CD4-positive, alpha-beta T cell treated with Interleukin-6 for 4 hours (primary cell): ENCODE measurements around the gene NUMA1.

Source experiments
- DNase-seq: peaks from one replicate; pipeline ENCODE4 v3.0.0-alpha.2; 2020; ENCODE audit warnings: mixed read lengths

NUMA1 gene

DNA sequence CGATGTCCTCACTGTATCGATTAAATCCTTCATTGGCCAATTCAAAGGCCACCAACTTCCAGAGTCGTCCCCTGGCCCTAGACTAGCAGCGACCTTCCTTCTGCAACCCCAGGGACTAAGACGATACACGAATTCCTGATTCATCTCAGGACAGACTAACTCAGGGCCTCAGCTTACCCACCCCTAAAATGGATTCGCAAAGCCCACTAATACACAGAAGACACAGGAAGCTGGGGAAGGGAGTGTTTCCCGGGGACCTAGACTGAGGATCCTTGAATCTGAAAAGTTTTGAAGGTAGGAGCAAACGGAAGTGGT, 22.2 kb upstream of the NUMA1 start:
- DNase-seq, result no peak

DNA sequence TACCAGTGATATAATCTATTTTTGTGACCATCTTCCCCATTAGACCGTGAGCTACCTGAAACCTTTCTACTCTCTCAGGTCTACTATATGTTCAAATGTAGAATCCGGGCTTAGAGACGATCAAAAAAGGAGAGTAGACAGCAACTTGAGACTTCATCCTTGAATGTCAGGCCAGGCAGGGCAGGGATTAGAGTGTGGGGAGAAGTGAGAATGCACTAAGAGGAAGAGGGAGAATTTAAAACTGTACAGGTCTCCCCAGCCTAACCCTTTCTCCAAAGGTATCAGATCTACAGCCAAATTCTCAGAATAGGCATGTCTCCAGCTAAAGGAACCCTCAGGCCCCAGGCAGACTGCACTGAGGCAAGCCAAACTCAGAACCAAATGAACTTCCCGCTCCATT, 21.8 kb upstream of the NUMA1 start:
- DNase-seq, result no peak

DNA sequence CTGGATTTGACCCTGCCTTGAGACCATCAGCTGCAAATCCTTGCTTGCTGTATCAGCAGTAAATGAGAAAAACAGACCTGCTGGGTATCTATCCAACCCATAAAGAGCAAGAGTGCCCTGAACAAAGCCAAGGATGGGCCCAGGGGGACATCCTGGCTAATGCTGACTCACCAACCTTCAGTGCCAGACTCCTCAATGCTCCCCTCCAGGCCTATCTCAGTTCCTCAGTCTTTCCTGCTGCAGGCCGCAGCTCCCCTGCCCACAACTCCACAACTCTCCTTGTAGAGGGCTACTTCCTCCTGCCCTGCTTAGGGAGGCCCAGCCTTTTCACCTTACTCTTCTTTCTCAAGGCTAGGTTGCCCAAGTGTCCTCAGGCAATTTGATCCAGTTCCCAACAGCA, 20.1 kb upstream of the NUMA1 start:
- DNase-seq, result no peak

DNA sequence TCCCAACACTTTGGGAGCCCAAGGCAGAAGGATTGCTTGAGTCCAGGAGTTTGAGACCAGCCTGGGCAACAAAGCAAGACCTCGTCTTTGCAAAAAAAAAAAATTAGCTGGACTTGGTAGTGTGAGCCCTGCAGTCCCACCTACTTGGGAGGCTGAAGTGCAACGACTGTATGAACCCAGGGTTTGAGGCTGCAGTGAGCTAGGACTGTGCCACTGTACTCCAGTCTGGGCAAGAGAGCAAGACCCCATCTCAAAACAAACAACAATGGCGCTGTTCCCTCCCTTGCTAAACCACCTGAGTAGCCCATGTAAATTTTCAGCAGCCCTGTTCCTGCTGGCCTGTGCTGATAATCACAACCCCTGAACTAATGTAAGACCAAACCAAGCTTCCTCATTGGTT, 19.7 kb upstream of the NUMA1 start:
- DNase-seq, result no peak

DNA sequence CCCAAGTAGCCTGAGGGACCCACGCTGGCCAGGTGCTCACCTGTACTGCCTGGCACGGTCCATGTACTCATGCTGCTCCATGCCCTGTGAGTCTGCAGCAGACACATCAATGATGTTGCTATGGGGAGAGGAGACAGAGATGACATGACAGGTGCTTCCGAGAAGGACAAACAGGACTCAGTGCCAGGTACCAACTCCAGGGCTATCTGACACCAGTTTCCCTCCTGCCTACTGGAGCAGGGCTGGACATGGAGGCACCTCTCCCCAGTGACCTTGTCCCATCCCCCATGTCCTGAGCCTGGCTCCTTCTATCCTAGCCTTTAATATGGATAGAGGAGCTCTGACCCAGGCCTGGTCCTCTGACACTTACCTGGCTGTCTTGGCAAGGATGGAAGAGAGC, 18.4 kb upstream of the NUMA1 start:
- no peak for DNase-seq

DNA sequence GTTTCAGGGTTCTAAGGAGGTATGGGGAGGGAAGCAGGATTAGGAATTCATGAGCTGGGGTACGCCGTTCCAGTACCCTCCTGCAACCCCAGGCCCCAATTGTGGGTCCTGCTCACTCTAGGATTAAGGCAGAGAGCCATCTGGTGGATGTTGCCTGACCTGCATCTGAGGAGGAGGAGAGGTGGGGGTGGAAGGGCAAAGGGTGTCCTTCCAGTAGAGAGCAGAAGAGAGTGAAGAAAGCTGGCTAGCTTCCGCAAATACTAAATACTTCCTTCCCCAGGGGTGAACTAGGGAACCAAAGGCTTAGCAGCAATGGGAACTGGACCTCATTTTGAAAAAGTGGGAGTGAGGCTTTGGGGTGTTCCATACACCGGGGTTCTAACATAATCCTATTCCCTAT, 10.9 kb upstream of the NUMA1 start:
- DNase-seq, result peak; percentile 79

DNA sequence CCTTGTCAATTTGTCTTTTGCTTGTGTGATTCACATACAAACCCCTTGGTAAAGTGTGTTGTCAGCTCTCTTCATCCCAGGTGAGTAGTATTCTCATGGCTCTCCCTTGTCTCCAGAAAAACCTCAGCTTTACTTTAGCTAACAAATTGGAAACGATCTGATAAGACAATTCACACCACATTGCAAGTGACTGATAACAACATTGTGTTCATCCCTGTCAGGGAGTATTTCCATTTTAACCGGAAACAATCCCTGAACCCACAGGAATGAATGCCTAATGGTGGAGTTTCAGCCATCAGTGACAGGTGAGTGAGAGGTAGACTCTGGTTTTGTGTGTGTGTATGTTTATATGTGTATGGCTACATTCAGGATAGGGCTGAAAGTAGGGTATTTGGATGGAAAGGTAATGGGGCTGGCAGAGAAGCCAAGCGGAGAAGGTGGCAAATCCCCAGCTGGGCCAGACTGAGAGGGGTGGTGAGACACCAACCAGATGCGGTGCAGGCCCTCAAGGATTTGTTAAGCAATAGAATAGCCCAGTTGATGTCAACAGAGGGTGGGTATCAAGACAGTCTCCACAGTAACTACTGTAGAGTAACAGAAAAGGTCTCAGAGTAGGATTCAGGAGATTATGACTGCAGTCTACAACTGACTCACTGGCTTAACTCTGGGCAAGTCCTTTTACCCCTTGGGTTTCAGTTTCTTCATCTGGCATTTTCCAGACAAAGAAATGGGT, 7.9 kb upstream of the NUMA1 start:
- no peak for DNase-seq

DNA sequence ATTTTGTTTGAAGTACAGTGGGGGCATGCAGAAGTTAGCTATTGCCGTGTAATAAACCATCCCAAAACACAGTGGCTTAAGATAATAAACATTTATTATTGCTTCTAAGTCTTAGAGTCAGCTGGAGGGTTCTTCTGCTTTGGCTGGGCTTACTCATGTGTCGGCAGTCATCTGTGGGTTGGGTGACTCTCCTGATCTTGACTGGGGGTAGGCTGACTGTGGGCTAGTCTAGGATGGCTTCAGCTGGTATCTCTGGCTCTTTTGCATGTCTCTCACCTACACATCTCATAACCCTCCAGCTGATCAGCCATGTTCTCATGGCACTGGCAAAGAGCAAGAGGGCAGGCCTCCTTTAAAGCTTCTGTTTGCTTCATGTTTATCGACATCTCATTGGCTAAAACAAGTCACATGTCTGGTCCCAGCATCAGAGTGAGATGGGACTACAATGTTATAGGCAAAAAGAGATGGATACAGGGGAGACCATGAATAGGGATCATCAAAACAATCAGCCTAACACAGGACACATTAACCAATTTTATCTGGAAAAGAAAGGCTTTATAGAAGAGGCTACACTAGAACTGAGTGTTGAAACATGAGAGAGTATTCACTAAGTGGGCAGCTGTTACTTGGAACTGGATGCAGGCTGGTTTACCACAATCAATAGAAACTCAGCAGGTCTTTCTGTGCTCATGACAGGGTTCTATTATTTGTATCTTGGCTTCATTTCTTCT, 5.4 kb upstream of the NUMA1 start:
- DNase-seq, result no peak

DNA sequence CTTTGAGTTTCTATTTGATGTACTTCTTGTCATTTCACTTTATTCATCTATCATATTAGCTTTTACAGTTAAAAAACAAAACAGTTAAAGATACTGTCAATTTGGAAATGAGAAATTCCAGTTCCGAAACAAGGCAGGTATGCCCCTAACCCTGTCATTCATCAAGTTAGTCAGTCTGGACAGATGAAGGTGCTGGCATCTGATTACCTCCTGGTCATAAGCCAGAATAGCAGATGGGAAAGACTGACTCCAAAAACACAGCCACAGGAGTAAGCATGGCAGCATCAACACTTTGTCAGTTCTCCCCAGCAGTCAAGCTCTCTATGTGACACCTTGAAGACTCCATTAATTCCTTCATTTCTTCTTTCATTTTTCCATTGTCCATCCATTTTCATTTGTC, 4.6 kb upstream of the NUMA1 start:
- DNase-seq, result no peak

DNA sequence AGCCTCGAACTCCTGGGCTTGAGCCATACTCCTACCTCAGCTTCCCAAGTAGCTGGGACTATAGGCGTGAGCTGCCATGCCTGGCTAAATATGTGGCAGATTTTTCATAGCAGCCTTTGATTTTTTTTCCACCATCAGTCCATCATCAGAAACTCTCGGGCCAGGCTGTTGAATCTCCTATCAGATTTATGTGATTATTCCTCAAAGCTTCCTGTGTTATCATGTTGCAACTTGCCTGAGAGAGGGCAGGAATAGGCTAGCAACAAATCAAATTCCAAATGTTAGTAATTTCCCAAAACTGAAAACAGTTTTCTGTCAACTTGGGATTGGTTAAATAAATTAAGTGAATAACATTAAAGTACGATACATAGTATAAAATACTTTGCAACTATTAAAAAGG, 3.7 kb upstream of the NUMA1 start:
- no peak for DNase-seq

DNA sequence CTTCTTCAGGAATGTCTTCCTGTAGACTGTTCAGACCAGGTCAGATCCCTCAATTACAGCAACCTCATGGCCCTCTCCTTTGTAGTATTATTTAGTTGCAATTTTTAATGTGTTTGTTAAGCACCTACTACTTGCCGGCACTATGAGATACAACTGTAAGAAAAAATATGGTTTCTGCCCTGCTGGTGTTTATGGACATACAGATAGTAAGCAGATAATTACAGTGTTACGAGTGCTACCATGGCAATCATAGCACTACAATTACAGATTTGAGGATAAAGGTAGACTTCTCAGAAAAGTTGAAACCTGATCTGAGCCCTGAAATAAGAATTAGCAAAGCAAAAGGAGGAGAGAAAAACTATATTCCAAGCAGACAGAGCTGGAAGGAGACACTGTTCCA, 3.1 kb upstream of the NUMA1 start:
- no peak for DNase-seq

DNA sequence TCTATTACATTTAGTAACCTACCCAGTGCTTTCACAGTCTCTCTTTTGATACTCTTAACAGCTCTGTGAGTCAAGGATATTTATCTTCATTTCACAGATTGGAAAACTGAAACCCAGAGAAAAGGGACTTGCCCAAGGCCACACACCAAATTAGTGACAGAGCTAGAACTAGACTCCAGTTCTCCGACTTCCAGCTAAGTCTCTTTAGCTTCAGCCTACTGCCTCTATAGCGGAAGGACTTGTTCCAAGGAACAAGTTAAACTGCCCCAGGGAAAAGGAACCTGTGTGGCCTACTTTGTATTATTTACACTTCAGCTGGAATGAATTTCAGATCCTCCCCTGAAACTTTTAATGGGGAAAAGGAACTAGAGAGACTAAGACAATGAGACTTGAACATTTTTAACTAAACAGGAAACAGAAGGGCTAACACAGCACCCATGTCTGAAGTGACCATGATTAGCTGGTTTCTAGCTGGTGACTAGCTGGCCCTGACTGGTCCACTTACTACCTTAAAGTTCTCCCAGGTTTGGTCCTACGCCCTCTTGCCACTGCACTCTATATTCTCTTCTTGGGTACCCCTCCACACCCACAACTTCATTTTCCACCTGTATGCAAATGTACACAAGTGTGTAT, 1.6 kb upstream of the NUMA1 start:
- DNase-seq, result no peak

DNA sequence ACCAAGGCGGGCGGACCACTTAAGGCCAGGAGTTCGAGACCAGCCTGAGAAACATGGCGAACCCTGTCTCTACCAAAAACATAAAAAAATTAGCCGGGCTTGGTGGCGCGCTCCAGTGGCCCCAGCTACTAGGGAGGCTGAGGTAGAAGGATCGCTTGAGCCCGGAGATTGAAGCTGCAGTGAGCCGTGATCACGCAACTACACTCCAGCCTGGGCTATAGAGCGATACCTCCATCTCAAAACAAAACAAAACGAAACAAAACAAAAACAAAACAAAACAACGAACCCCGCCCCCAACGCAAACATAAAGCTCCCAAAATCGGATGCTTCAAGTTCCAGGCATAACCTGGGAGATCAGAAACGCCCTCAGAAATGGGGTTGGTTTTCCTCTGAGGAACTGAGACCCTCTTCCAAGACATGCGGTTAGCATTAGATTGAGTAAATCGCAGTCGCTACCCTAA, 872 bp upstream of the NUMA1 start:
- no peak for DNase-seq

DNA sequence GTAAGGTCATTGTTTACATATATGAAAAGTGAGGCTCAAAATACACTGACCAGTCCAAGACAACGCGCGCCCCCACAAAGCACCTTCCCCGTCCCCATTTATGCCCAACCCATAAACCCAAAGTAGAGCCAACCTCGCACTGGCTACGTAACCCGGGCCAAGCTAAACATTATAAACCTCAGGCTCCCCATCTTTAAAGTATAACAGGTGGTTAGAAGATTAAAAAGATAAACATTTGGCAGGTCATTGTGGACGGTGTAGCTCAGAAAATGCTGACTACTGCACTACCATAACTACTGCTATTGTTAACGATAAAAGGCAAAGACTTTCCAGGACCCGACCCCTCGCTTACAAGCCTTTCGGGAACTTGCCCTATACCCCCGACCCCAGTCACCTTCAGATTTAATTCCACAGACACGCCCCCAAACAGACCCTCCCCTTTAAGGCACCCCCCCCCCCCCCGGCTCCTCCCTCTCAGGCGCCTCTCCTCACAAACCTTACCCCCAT, 470 bp downstream of the NUMA1 start:
- no peak for DNase-seq

DNA sequence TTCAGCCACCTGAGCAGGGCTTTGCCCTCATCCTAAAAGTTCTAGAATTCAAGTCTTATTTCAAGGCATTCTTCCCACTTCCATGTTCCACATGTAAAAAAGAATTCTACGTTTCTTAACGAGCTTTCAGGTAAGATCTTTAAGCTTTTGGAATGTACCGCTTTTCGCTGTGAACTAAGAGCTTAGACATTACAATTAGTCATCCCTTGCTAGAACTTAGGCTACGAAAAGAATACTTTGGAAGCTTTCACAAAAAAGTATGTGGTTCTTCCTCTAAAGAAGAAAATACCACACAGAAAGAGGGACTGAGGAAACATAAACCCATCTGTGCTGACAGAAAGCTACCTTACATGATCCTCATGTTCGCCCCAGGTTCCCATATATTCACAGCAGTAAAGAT, 1.9 kb downstream of the NUMA1 start:
- no peak for DNase-seq

DNA sequence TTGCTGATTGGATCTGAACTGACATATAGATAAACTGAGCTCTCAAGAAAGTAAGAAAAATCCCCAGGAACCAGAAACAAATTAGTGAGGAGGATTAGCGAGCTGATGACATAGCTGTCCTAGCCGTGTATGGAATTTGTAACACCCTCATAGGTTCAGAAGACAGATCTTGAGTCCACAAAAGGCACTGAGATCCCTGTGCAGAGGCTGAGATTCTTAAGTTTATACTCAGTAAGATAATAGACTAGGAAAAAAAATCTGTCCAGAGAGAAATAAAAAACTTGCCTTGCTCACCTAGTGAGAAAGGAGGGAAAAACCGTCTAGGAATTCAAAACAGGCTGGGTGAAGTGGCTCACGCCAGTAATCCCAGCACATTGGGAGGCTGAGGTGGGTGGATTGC, 4.6 kb downstream of the NUMA1 start:
- DNase-seq, result no peak

DNA sequence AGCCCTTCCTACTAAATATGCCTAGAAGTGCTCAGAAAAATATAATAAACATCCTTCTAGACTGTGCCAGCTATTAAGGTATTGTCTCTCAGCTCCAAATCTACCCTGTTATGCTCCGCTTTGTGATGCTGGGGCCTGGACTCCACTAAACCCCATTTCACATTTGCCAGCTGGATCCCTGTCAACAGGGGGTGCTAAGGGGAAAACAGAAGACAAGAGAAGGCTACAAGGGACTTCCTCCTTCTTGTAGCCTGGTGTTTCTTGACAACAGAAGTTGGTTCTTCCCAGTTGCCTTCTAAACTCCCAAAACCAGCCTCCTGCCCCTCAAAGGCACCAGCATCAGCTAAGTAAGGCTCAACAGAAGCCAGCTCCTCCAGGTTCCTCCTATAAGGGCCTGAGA, 5.2 kb downstream of the NUMA1 start:
- DNase-seq, result peak; percentile 12

DNA sequence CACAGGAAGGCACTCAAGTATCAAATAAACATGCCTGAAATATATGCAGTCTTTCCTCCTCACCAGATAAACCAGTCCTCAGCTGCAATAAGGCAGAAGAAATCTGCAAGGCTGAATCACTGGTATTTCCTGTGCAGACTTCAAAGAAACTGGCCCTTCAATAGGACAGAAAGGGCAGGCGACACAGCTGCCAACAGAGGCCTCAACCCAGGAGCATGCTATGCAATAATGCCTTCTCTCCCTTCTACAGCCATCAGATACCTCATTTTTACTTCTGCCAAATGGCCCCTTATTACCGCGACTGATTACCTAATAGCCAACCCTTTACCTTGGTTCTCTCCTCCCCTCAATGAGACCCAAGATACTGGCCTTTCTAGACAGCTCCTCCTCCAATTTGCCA, 8.0 kb downstream of the NUMA1 start:
- no peak for DNase-seq

DNA sequence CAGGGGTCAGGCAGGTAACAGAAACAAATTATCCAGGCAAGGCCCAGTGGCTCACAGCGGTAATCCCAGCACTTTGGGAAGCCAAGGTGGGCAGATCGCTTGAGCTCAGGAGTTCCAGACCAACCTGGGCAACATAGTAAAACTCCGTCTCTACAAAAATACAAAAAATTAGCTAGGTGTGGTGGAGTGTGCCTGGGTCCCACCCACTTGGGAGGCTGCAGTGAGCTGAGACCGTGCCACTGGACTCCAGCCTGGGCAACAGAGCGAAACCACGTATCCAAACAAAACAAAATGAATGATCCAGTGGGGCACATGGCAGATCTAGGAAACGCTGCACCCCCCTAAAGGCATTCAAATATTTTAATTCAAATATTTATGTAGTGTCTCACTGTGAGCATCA, 9.9 kb downstream of the NUMA1 start:
- no peak for DNase-seq

DNA sequence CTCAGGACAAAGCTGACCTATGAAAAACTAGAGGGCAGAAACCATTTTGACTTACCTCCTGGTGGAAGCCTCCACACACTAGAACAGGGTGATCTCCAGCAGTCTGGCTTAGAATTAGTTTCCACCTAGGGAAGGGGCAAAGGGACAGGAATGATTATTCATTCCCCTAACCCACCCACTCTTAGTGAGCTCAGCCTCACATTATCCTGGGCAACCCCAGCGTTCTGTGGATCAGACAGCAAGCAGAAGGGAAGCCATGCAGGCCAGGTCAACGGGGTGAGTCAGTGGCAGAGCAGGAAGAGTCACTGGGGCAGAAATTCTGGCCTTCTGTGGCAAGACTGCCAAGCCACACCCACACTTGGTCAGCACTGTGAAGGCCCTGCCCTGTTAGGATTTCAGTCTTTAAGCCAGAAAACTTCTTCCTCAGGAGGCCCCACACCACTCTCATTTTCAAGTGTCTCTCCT, 10.5 kb downstream of the NUMA1 start:
- DNase-seq, result no peak

DNA sequence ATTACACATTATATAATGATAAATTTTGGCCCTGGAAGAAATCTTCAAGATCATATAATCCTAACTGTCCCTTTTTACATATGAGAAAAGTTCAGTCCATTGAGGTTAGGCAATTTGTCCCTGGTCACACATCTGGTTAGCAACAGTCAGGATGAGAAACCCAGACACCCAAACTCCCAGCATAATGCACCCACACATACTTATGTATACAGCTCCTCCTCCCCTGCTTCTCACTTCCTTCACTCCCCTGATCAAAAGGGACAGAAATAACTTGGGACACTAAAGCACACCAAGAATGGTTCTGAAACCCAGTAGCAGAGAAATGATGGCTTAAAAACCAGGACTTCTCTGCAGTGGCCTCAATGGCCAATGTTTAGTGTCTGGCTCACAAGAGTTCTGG, 11.1 kb downstream of the NUMA1 start:
- DNase-seq, result no peak

DNA sequence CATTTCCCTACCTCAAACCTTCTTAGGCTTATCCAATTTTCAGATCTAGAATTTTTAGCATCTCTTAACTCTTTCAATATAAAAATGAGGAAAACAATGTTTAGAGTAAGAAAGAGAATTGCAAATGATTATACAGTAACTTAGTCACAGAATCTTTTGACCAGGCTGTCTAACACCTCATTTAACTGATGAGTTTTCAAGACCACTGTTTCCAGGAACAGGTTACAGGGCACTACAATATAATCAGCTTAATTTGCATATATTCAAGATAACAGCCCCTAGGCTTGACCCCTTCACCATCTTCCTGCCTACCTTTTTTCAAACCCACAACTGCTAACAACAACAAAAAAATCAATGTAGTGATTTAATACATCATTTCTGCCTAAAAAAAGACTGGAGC, 12.7 kb downstream of the NUMA1 start:
- DNase-seq, result no peak

DNA sequence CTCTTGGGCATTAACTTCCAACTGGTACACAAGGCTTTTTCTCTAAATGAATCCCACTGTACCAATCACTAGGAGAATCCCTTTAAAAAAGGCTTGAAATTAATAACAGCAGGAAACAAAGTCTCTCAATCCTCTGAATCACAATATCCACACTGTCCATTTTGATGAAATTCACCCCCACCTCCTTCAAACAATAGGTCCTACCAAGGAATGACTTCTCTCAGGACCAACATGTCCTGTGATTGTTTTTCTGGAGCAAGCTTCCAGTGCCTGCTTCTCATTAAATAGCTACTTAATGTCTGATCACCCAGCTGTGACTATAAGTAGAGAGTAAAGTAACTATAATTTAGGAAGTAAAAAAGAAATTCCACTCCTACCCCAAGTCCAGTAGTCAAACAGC, 13.1 kb downstream of the NUMA1 start:
- no peak for DNase-seq

DNA sequence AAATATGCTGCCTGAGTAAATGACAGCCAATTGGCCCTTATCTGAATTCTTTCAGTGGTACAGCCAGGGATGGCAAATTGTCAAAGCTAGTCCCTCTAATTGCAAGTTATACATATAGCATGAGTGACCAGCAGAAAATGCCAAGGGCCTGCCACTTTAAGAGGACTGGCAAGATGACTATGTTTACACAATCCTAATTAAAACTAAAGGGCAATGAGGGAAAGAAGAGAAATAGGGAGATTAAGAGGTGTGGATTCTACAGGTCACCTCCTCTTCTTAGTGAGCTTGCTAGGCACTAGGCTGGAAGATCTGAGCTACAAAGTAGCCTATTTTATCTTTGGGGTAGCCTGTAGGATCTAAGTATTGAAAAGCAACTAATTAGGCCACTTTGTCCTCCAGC, 13.5 kb downstream of the NUMA1 start:
- no peak for DNase-seq
